Coronary artery (tissue), 2 donors: ENCODE data around the gene C17orf107.

Source experiments
- DNase-seq: peaks from one replicate; pipeline ENCODE4 v3.0.0-alpha.2; 2017; ENCODE audit warnings: low spot score
- H3K27ac ChIP-seq, 2 donors: fragments of 200-600 bp; sonication (generic); one replicate each; pipeline ENCODE4 v1.5.1; 2016 to 2019
- H3K4me3 ChIP-seq: fragments of 200-600 bp; sonication (generic); 2 replicates; pipeline ENCODE4 v1.5.1; 2016; ENCODE audit warnings: mild to moderate bottlenecking, moderate library complexity
- CTCF ChIP-seq: fragments of 200-600 bp; sonication (generic); IDR thresholded peaks from one replicate; pipeline ENCODE4 v1.5.1; 2019; ENCODE audit warnings: antibody characterized with exemption

C17orf107 gene

GRCh38 chr17:4951486-4951885 is 52.1 kb downstream of the C17orf107 start:
- no peak overlapping the region for H3K27ac ChIP-seq
- no peak for TF ChIP-seq CTCF
- no peak overlapping the region for H3K4me3 ChIP-seq
- DNase-seq = no peak
